Trophoblast cell (in vitro differentiated cells and primary cell): Measurements from ENCODE around the gene HSD17B8. TPM values are rescaled to one million over a fixed set of nuclear protein-coding genes. Genes with fewer than 3 reads are reported as not detected.

Source experiments
- DNase-seq, 2 donors: peaks; one replicate each; pipeline ENCODE4 v3.0.0-alpha.2; 2016
- H2AFZ ChIP-seq: 2 replicates; pipeline ENCODE4 v1.6.1; 2013; ENCODE audit warnings: low read length, moderate library complexity, mild to moderate bottlenecking; ENCODE audit not compliant: insufficient read depth, poor library complexity
- H2AK5ac ChIP-seq: 2 replicates; pipeline ENCODE4 v1.6.1; 2013; ENCODE audit warnings: mild to moderate bottlenecking, low read length
- H2BK120ac ChIP-seq: 2 replicates; pipeline ENCODE4 v1.6.1; 2013; ENCODE audit warnings: low read length, mild to moderate bottlenecking, moderate library complexity; ENCODE audit not compliant: insufficient read depth, poor library complexity
- H2BK12ac ChIP-seq: 2 replicates; pipeline ENCODE4 v1.6.1; 2013; ENCODE audit warnings: mild to moderate bottlenecking, low read length, moderate library complexity
- H2BK5ac ChIP-seq: 2 replicates; pipeline ENCODE4 v1.6.1; 2013; ENCODE audit warnings: low read length, low read depth, moderate library complexity, mild to moderate bottlenecking; ENCODE audit not compliant: poor library complexity
- H3K14ac ChIP-seq: 2 replicates; pipeline ENCODE4 v1.6.1; 2013; ENCODE audit warnings: mild to moderate bottlenecking, low read length
- H3K18ac ChIP-seq: 2 replicates; pipeline ENCODE4 v1.6.1; 2013; ENCODE audit warnings: mild to moderate bottlenecking, low read length
- H3K23ac ChIP-seq: 2 replicates; pipeline ENCODE4 v1.6.1; 2013; ENCODE audit warnings: low read length
- H3K27ac ChIP-seq: 2 replicates; pipeline ENCODE4 v1.5.1; 2013; ENCODE audit warnings: low read depth, mild to moderate bottlenecking, inconsistent platforms, low read length, moderate library complexity
- H3K27me3 ChIP-seq: 2 replicates; pipeline ENCODE4 v1.6.1; 2013; ENCODE audit warnings: inconsistent platforms, mild to moderate bottlenecking, low read length, moderate library complexity; ENCODE audit not compliant: insufficient read depth
- H3K36me3 ChIP-seq, 2 experiments: 1 replicate in 1 of 2; 2 replicates in 1 of 2; pipeline ENCODE4 v1.6.1; 2013; ENCODE audit warnings: low read length in 2 of 2, mild to moderate bottlenecking in 2 of 2, moderate library complexity in 1 of 2; ENCODE audit not compliant: insufficient read depth in 2 of 2, control insufficient read depth in 1 of 2
- H3K4ac ChIP-seq: 2 replicates; pipeline ENCODE4 v1.6.1; 2013; ENCODE audit warnings: low read depth, mild to moderate bottlenecking, low read length, moderate library complexity
- H3K4me1 ChIP-seq, 2 experiments: 1 replicate in 1 of 2; 2 replicates in 1 of 2; pipeline ENCODE4 v1.6.1; 2013; ENCODE audit warnings: low read length in 2 of 2, mild to moderate bottlenecking in 2 of 2, moderate library complexity in 1 of 2; ENCODE audit not compliant: insufficient read depth in 2 of 2, control insufficient read depth in 1 of 2
- H3K4me2 ChIP-seq: 2 replicates; pipeline ENCODE4 v1.6.1; 2013; ENCODE audit warnings: inconsistent platforms, mild to moderate bottlenecking, low read length, moderate library complexity
- H3K4me3 ChIP-seq: 2 replicates; pipeline ENCODE4 v1.5.1; 2013; ENCODE audit warnings: mild to moderate bottlenecking, low read depth, low read length, inconsistent platforms
- H3K79me1 ChIP-seq: one replicate; pipeline ENCODE4 v1.6.1; 2013; ENCODE audit warnings: low read length
- H3K79me2 ChIP-seq: 2 replicates; pipeline ENCODE4 v1.6.1; 2013; ENCODE audit warnings: low read length, mild to moderate bottlenecking; ENCODE audit not compliant: control insufficient read depth, insufficient read depth, poor library complexity
- H3K9ac ChIP-seq: 2 replicates; pipeline ENCODE4 v1.6.1; 2013; ENCODE audit warnings: mild to moderate bottlenecking, low read length
- H3K9me3 ChIP-seq: 2 replicates; pipeline ENCODE4 v1.6.1; 2013; ENCODE audit warnings: low read depth, mild to moderate bottlenecking, control low read depth, inconsistent platforms, low read length; ENCODE audit not compliant: insufficient read depth
- H4K12ac ChIP-seq: 2 replicates; pipeline ENCODE4 v1.6.1; 2013; ENCODE audit warnings: low read depth, mild to moderate bottlenecking, low read length, moderate library complexity
- H4K8ac ChIP-seq: 2 replicates; pipeline ENCODE4 v1.6.1; 2013; ENCODE audit warnings: low read depth, mild to moderate bottlenecking, low read length, moderate library complexity
- H4K91ac ChIP-seq: one replicate; pipeline ENCODE4 v1.6.1; 2013; ENCODE audit warnings: low read depth, mild to moderate bottlenecking, low read length, moderate library complexity
- WGBS: extraction: QIAGEN DNeasy Blood & Tissue Kit; methylation state at CpG from one replicate; pipeline ENCODE4 v1.1.7; 2013; ENCODE audit warnings: missing lambda C conversion rate; ENCODE audit not compliant: insufficient read length, insufficient coverage; ENCODE audit errors: extremely low coverage; 5-methylcytosine and 5-hydroxymethylcytosine counted together
- polyA plus RNA-seq: library from polyadenylated mRNA; stranded (reverse); fragments of 200-250 nt; gene quantifications from 2 replicates; pipeline ENCODE4 v1.2.3, GENCODE V29; 2013

HSD17B8 gene
- 2.7 and 3.2 TPM in 2 replicates for polyA plus RNA-seq

- peak within 1 kb of the TSS; percentile 27 for H2AFZ ChIP-seq
- H2AK5ac ChIP-seq: peak within 1 kb of the TSS; percentile 39
- H3K23ac ChIP-seq: no peak within 1 kb of the TSS
- H2BK5ac ChIP-seq: no peak within 1 kb of the TSS
- H3K4ac ChIP-seq: peak within 1 kb of the TSS; percentile 11
- H3K4me1 ChIP-seq: peaks cover 21 to 39% of the 10 kb centered on the region in 2 experiments
- DNase-seq: peak; percentile 91 to 94
- H3K9me3 ChIP-seq: peaks cover 4% of the 10 kb centered on the region
- H3K79me1 ChIP-seq: peaks cover 26% of the 10 kb centered on the region
- peaks cover 27% of the 10 kb centered on the region for H3K79me2 ChIP-seq
- H3K4me3 ChIP-seq: peak within 1 kb of the TSS; percentile 75
- H3K4me2 ChIP-seq: peak within 1 kb of the TSS; percentile 95
- no peak within 1 kb of the TSS for H2BK12ac ChIP-seq
- H4K91ac ChIP-seq: peak within 1 kb of the TSS; percentile 31
- peak within 1 kb of the TSS; percentile 17 for H4K12ac ChIP-seq
- peaks cover 26 to 30% of the 10 kb centered on the region in 2 experiments for H3K36me3 ChIP-seq
- H3K27me3 ChIP-seq: no peaks in the 10 kb centered on the region
- WGBS: no CpG with 5 or more reads among the region's 48 CpGs
- peak within 1 kb of the TSS; percentile 54 for H4K8ac ChIP-seq
- H3K27ac ChIP-seq: peak within 1 kb of the TSS; percentile 16
- H3K18ac ChIP-seq: peak within 1 kb of the TSS; percentile 57
- H3K14ac ChIP-seq: peak within 1 kb of the TSS; percentile 50
- H3K9ac ChIP-seq: peak within 1 kb of the TSS; percentile 1
- peak within 1 kb of the TSS; percentile 7 for H2BK120ac ChIP-seq
These were observed at the start of gene HSD17B8 for GRCh38 chr6:33204415-33205190. TSS of gene HSD17B8 (plus strand) at chr6:33204655. CDS start at chr6:33204669, 14 bp downstream.

GRCh38 chr6:33156561-33156960 is 47.9 kb upstream of the HSD17B8 start:
- Histone ChIP-seq H3K79me1 (peaks cover under 1% of the 10 kb centered on the region), H4K91ac (no peak overlapping the region), H3K4me2 (no peak overlapping the region), H3K4me3 (no peak overlapping the region), H2BK12ac (no peak overlapping the region), H2AFZ (no peak overlapping the region), H3K4ac (no peak overlapping the region), H3K36me3 (no peaks in the 10 kb centered on the region), H2AK5ac (no peak overlapping the region), H3K14ac (no peak overlapping the region), H3K23ac (no peak overlapping the region), H3K4me1 (peaks cover 0 to under 1% of the 10 kb centered on the region in 2 experiments), H3K9ac (no peak overlapping the region), H3K27ac (no peak overlapping the region), H3K18ac (no peak overlapping the region), H2BK5ac (no peak overlapping the region), H4K8ac (no peak overlapping the region), H4K12ac (no peak overlapping the region), H3K27me3 (no peaks in the 10 kb centered on the region), H3K9me3 (no peaks in the 10 kb centered on the region), H3K79me2 (no peaks in the 10 kb centered on the region), H2BK120ac (no peak overlapping the region)
- no CpG with 5 or more reads among the region's 6 CpGs for WGBS
- no peak for DNase-seq

GRCh38 chr6:33156964-33157363 is 47.5 kb upstream of the HSD17B8 start:
- no peaks in the 10 kb centered on the region for H3K9me3 ChIP-seq

GRCh38 chr6:33160096-33160495 is 44.4 kb upstream of the HSD17B8 start:
- Histone ChIP-seq H2BK12ac (no peak overlapping the region), H3K4me1 (peaks cover 0 to 4% of the 10 kb centered on the region in 2 experiments), H3K79me1 (peaks cover 3% of the 10 kb centered on the region), H3K4me2 (no peak overlapping the region), H4K12ac (no peak overlapping the region), H3K27me3 (no peaks in the 10 kb centered on the region), H2AK5ac (no peak overlapping the region), H2AFZ (no peak overlapping the region), H4K91ac (no peak overlapping the region), H3K14ac (no peak overlapping the region), H3K23ac (no peak overlapping the region), H3K4me3 (no peak overlapping the region), H2BK5ac (no peak overlapping the region), H3K18ac (no peak overlapping the region), H3K79me2 (no peaks in the 10 kb centered on the region), H3K36me3 (no peaks in the 10 kb centered on the region), H2BK120ac (no peak overlapping the region), H3K9ac (no peak overlapping the region), H4K8ac (no peak overlapping the region), H3K9me3 (no peaks in the 10 kb centered on the region), H3K27ac (no peak overlapping the region), H3K4ac (no peak overlapping the region)
- no CpG with 5 or more reads among the region's 11 CpGs for WGBS
- no peak for DNase-seq

More at GRCh38 chr6:33156964-33157363, 47.5 kb upstream of the HSD17B8 start:
- H3K18ac ChIP-seq: no peak overlapping the region
- H2AK5ac ChIP-seq: no peak overlapping the region
- H2BK120ac ChIP-seq: no peak overlapping the region
- no peak overlapping the region for H3K4ac ChIP-seq
- H3K27ac ChIP-seq: no peak overlapping the region
- no peak overlapping the region for H3K14ac ChIP-seq
- no peak overlapping the region for H3K23ac ChIP-seq
- H3K79me1 ChIP-seq: peaks cover 3% of the 10 kb centered on the region
- H4K8ac ChIP-seq: no peak overlapping the region
- H3K4me3 ChIP-seq: no peak overlapping the region
- no CpG with 5 or more reads among the region's 2 CpGs for WGBS
- no peaks in the 10 kb centered on the region for H3K27me3 ChIP-seq
- H3K9ac ChIP-seq: no peak overlapping the region
- no peaks in the 10 kb centered on the region for H3K36me3 ChIP-seq
- no peak overlapping the region for H2BK5ac ChIP-seq
- no peak overlapping the region for H4K91ac ChIP-seq
- no peak overlapping the region for H3K4me2 ChIP-seq
- H3K4me1 ChIP-seq: peaks cover 0 to 4% of the 10 kb centered on the region in 2 experiments
- no peak overlapping the region for H2AFZ ChIP-seq
- H4K12ac ChIP-seq: no peak overlapping the region
- no peaks in the 10 kb centered on the region for H3K79me2 ChIP-seq
- no peak for DNase-seq
- H2BK12ac ChIP-seq: no peak overlapping the region
